Measurements from ENCODE around the gene PRLH. TPM values are rescaled to one million over a fixed set of nuclear protein-coding genes. Genes with fewer than 3 reads are reported as not detected.

PRLH gene
- total and polyA plus RNA-seq, 2 of the 13 experiments (the other 11 are each of a cell fraction or from before 2014, with no cell fraction given), result not detected

GRCh38 chr2:237600205-237600846 is 34.0 kb downstream of the PRLH start (continued):
- TF ChIP-seq ZHX2 (IDR thresholded peaks at IDR 0.05; ENCODE audit: low read depth) (peak; percentile 58; the same call in 1 of the 2 replicates), ZHX2 (CRISPR knock-in tag; IDR thresholded peaks at IDR 0.05; ENCODE audit: borderline replicate concordance) (no peak), ZNF329 (CRISPR knock-in tag; IDR thresholded peaks at IDR 0.05; ENCODE audit: low read depth) (no peak), ARHGAP35 (CRISPR knock-in tag; IDR thresholded peaks at IDR 0.05; ENCODE audit: borderline replicate concordance) (peak; percentile 45; the same call in 1 of the 2 replicates), ZNF713 (CRISPR knock-in tag; IDR thresholded peaks at IDR 0.05) (0 out of 2 replicates have a peak, but pooled peaks have one; percentile 25), ZFY (CRISPR knock-in tag; IDR thresholded peaks at IDR 0.05) (peak; percentile 59), MYC (CRISPR knock-in tag; IDR thresholded peaks at IDR 0.05; ENCODE audit: borderline replicate concordance) (peak; percentile 52; the same call in 1 of the 2 replicates), ZNF335 (CRISPR knock-in tag; IDR thresholded peaks at IDR 0.05) (no peak), SSRP1 (CRISPR knock-in tag; IDR thresholded peaks at IDR 0.05) (peak; percentile 36; the same call in 1 of the 2 replicates), HOXA9 (CRISPR knock-in tag; IDR thresholded peaks at IDR 0.05; ENCODE audit: borderline replicate concordance) (no peak), ATRX (CRISPR knock-in tag; IDR thresholded peaks at IDR 0.05; ENCODE audit: borderline replicate concordance) (no peak), HHEX (CRISPR knock-in tag; IDR thresholded peaks at IDR 0.05) (no peak), PCBP2 (optimal IDR thresholded peaks at IDR 0.05; ENCODE audit: low read depth, low read length, poor library complexity, severe bottlenecking) (no peak)
- TF ChIP-seq, protein P1, sequence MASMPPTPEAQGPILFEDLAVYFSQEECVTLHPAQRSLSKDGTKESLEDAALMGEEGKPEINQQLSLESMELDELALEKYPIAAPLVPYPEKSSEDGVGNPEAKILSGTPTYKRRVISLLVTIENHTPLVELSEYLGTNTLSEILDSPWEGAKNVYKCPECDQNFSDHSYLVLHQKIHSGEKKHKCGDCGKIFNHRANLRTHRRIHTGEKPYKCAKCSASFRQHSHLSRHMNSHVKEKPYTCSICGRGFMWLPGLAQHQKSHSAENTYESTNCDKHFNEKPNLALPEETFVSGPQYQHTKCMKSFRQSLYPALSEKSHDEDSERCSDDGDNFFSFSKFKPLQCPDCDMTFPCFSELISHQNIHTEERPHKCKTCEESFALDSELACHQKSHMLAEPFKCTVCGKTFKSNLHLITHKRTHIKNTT (CRISPR knock-in tag; IDR thresholded peaks at IDR 0.05), result no peak
- TF ChIP-seq, protein P2, sequence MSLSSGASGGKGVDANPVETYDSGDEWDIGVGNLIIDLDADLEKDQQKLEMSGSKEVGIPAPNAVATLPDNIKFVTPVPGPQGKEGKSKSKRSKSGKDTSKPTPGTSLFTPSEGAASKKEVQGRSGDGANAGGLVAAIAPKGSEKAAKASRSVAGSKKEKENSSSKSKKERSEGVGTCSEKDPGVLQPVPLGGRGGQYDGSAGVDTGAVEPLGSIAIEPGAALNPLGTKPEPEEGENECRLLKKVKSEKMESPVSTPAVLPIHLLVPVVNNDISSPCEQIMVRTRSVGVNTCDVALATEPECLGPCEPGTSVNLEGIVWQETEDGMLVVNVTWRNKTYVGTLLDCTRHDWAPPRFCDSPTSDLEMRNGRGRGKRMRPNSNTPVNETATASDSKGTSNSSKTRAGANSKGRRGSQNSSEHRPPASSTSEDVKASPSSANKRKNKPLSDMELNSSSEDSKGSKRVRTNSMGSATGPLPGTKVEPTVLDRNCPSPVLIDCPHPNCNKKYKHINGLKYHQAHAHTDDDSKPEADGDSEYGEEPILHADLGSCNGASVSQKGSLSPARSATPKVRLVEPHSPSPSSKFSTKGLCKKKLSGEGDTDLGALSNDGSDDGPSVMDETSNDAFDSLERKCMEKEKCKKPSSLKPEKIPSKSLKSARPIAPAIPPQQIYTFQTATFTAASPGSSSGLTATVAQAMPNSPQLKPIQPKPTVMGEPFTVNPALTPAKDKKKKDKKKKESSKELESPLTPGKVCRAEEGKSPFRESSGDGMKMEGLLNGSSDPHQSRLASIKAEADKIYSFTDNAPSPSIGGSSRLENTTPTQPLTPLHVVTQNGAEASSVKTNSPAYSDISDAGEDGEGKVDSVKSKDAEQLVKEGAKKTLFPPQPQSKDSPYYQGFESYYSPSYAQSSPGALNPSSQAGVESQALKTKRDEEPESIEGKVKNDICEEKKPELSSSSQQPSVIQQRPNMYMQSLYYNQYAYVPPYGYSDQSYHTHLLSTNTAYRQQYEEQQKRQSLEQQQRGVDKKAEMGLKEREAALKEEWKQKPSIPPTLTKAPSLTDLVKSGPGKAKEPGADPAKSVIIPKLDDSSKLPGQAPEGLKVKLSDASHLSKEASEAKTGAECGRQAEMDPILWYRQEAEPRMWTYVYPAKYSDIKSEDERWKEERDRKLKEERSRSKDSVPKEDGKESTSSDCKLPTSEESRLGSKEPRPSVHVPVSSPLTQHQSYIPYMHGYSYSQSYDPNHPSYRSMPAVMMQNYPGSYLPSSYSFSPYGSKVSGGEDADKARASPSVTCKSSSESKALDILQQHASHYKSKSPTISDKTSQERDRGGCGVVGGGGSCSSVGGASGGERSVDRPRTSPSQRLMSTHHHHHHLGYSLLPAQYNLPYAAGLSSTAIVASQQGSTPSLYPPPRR (CRISPR knock-in tag; IDR thresholded peaks at IDR 0.05; ENCODE audit: borderline replicate concordance), result peak; percentile 34; the same call in 1 of the 2 replicates
- TF ChIP-seq, protein P3, sequence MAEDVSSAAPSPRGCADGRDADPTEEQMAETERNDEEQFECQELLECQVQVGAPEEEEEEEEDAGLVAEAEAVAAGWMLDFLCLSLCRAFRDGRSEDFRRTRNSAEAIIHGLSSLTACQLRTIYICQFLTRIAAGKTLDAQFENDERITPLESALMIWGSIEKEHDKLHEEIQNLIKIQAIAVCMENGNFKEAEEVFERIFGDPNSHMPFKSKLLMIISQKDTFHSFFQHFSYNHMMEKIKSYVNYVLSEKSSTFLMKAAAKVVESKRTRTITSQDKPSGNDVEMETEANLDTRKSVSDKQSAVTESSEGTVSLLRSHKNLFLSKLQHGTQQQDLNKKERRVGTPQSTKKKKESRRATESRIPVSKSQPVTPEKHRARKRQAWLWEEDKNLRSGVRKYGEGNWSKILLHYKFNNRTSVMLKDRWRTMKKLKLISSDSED (CRISPR knock-in tag; IDR thresholded peaks at IDR 0.05), result no peak
